Activated B cell treated with CpG ODN at 0.5 μM for 24 hours (primary cell): ENCODE data around the gene CHCHD6. TPM values are rescaled to one million over a fixed set of nuclear protein-coding genes. Genes with fewer than 3 reads are reported as not detected.

Experiments
- ATAC-seq: fragments of 200-7000 bp; cut with Tn5 transposase; one replicate; pipeline ENCODE4 v1.10.0; 2021; ENCODE audit warnings: low read depth, mild to moderate bottlenecking, moderate library complexity
- CTCF ChIA-PET: fragments of 350-600 bp; sonication (Branson Sonifier 250); formaldehyde crosslinking; loops from one replicate; lab custom pipeline; 2021; ENCODE audit warnings: antibody characterized with exemption; lab: Charles Lee
- POLR2A ChIA-PET: fragments of 350-600 bp; sonication (Branson Sonifier 250); formaldehyde crosslinking; loops from one replicate; lab custom pipeline; 2021; ENCODE audit warnings: antibody characterized with exemption; lab: Charles Lee
- DNase-seq: peaks from one replicate; pipeline ENCODE4 v3.0.0; 2022
- H3K27ac Mint-ChIP-seq: one replicate; pipeline ENCODE4 v1.8.0; 2020; ENCODE audit warnings: mixed read lengths
- H3K27me3 Mint-ChIP-seq: one replicate; pipeline ENCODE4 v1.8.0; 2021; ENCODE audit warnings: mixed read lengths
- H3K36me3 Mint-ChIP-seq: one replicate; pipeline ENCODE4 v1.8.0; 2021; ENCODE audit warnings: low read depth, mixed read lengths
- H3K4me1 Mint-ChIP-seq: one replicate; pipeline ENCODE4 v1.8.0; 2021; ENCODE audit warnings: mixed read lengths
- H3K4me3 Mint-ChIP-seq: one replicate; pipeline ENCODE4 v1.8.0; 2020; ENCODE audit warnings: mild to moderate bottlenecking, mixed read lengths
- H3K9me3 Mint-ChIP-seq: one replicate; pipeline ENCODE4 v1.8.0; 2020; ENCODE audit warnings: mixed read lengths
- CTCF ChIP-seq: fragments of 200-600 bp; IDR thresholded peaks from one replicate; pipeline ENCODE4 v1.8.0; 2022; ENCODE audit warnings: antibody characterized with exemption, mild to moderate bottlenecking
- intact Hi-C: fragments of 100-400 bp; cut with micrococcal nuclease; formaldehyde crosslinking; loops from one replicate; pipeline ENCODE4 v1.15.1; 2024
- total RNA-seq: library from RNA; stranded (reverse); gene quantifications from 2 replicates; pipeline ENCODE4 v1.2.3, GENCODE V29; 2022

Gene CHCHD6, protein sequence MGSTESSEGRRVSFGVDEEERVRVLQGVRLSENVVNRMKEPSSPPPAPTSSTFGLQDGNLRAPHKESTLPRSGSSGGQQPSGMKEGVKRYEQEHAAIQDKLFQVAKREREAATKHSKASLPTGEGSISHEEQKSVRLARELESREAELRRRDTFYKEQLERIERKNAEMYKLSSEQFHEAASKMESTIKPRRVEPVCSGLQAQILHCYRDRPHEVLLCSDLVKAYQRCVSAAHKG
- total RNA-seq: 7.5 and 10.0 TPM in 2 replicates

GRCh38 chr3:126703512-126704493 lies at the start of gene CHCHD6:
CHCHD6 (plus strand) TSS chr3:126704240; CDS start chr3:126704313, 73 bp downstream.
- peaks cover 2% of the 10 kb centered on the region for H3K9me3 Mint-ChIP-seq
- ChIA-PET CTCF (no interaction called here), POLR2A (no interaction called here)
- H3K27me3 Mint-ChIP-seq: peaks cover 32% of the 10 kb centered on the region
- peak; percentile 94 for DNase-seq
- H3K4me3 Mint-ChIP-seq: peak within 1 kb of the TSS; percentile 99
- ATAC-seq: peak; percentile 96
- peak within 1 kb of the TSS; percentile 74 for H3K27ac Mint-ChIP-seq
- H3K4me1 Mint-ChIP-seq: peaks cover 17% of the 10 kb centered on the region
- H3K36me3 Mint-ChIP-seq: peaks cover 3% of the 10 kb centered on the region
- TF ChIP-seq CTCF: no peak
- intact Hi-C loops: loop anchor here (1.0 to 10.0 kb wide), 9 partner anchors 207 to 1348 kb away; partner anchors contain the start of genes KLF15, MCM2, SEC61A1 and SLC41A3

DNA sequence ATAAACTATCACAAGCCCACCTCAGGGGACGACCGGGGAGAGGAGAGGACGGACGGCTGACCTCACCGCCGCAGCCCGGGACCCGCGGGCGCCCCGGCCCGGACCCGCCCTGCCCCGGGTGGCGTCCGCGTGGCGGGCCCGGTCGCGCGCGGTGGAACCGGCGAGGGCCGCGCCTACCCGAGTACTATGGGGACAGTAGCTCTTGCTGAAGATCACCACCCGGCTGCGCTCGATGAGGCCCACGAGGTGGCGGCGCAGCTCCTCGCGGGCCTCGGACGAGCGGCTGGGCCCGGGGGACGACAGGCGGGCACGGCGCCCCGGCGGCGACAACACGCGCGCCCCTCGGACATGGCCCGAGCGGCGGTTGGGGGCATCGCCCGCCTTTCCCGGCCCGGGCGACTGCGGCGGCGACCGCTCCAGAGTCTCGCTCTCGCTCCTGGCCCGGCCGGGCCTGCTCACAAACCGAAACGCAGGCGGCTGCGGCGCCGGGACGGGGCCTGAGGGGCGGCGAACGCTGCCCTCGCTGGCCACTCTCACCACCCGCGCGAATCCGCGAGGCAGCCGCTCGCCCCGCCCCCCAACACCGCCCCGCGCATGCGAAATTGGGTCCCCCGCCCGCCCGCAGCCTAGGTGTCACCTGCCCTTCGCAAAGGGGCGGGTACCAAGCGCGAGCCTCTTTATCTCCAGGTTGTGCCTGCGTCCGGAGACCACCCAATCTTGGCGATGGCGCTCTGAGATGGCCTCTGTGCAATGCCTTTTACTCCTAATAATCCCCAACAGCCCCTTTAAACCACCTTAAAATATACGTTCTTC lies 49.3 kb upstream of the CHCHD6 start, which contains the start of gene TXNRD3:
Gene TXNRD3, minus strand, starts transcription at position 554 of the 813 bp plus-strand sequence.
- no peaks in the 10 kb centered on the region for H3K36me3 Mint-ChIP-seq
- ChIA-PET CTCF (interaction anchor here (0.5 to 1.5 kb wide), 3 partner anchors 23 to 892 kb away, joined by 3 to 5 read pairs (median 5); no protein-coding TSS in a partner anchor), POLR2A (no interaction called here)
- intact Hi-C loops: loop anchor here (10.0 kb wide), 1 partner anchor 130 kb away; the partner anchor contains the start of gene CHST13
- peak; percentile 85 for ATAC-seq
- H3K4me1 Mint-ChIP-seq: peaks cover 7% of the 10 kb centered on the region
- DNase-seq: peak; percentile 43
- H3K27ac Mint-ChIP-seq: no peak within 1 kb of the TSS
- H3K9me3 Mint-ChIP-seq: no peaks in the 10 kb centered on the region
- no peak for TF ChIP-seq CTCF
- peaks cover 34% of the 10 kb centered on the region for H3K27me3 Mint-ChIP-seq
- H3K4me3 Mint-ChIP-seq: peak within 1 kb of the TSS; percentile 78

DNA sequence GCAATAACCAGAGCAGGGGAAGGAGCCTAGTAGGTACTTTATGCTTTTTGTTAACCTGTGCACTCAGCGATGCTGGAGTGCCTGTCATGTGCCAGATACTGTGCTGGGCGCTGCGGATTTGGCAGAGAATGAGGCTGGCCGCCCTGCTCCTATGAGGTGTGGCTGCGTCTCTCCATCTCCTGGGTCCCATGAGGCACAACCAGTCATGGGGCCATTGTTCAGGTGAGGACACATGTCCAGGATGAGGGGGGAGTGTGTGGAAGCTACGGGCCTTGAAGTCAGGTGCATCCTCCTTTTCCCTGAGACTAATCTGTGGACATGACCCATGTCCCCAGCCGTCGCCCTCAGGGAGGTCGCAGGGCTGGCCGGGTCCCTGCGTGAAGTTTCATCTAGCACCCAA lies 48.2 kb upstream of the CHCHD6 start:
- ATAC-seq (no peak), DNase-seq (no peak)
- ChIA-PET CTCF (no interaction called here), POLR2A (no interaction called here)
- Mint-ChIP-seq H3K27ac (no peak overlapping the region), H3K4me3 (peak overlapping the region; percentile 20), H3K4me1 (peaks cover 7% of the 10 kb centered on the region), H3K36me3 (no peaks in the 10 kb centered on the region), H3K27me3 (peaks cover 36% of the 10 kb centered on the region), H3K9me3 (no peaks in the 10 kb centered on the region)
- TF ChIP-seq CTCF: no peak
- intact Hi-C loops: loop anchor here (10.0 kb wide), 1 partner anchor 131 kb away; the partner anchor contains the start of gene CHST13

GRCh38 chr3:126656371-126657134 lies 47.5 kb upstream of the CHCHD6 start:
- DNase-seq: no peak
- H3K4me3 Mint-ChIP-seq: no peak overlapping the region
- H3K27ac Mint-ChIP-seq: no peak overlapping the region
- intact Hi-C loops: loop anchor here (10.0 kb wide), 1 partner anchor 132 kb away; the partner anchor contains the start of gene CHST13
- no peak for TF ChIP-seq CTCF
- H3K27me3 Mint-ChIP-seq: peaks cover 38% of the 10 kb centered on the region
- ChIA-PET POLR2A (no interaction called here), CTCF (no interaction called here)
- no peak for ATAC-seq
- H3K36me3 Mint-ChIP-seq: no peaks in the 10 kb centered on the region
- H3K9me3 Mint-ChIP-seq: no peaks in the 10 kb centered on the region
- peaks cover 7% of the 10 kb centered on the region for H3K4me1 Mint-ChIP-seq
